Measurements from ENCODE around the gene SCRN3.

Gene SCRN3

DNA sequence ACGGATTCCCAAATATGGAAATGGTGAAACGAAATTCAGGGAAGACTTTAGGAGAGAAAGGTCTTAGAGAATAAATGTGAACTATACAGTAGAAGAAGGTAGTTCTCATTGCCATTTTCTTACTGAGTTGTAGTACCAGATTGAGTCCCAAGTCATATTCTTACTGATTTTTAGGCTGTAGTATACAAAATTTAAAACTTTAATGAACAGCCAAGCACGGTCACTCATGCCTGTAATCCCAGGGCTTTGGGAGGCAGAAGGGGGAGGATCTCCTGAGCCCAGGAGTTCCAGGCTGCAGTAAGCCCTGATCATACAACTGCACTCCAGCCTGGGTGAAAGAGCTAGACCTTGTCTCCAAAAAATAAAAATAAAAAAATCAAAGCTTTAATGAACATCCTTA, 2.2 kb downstream of the SCRN3 start:
- TF ChIP-seq, protein P1, sequence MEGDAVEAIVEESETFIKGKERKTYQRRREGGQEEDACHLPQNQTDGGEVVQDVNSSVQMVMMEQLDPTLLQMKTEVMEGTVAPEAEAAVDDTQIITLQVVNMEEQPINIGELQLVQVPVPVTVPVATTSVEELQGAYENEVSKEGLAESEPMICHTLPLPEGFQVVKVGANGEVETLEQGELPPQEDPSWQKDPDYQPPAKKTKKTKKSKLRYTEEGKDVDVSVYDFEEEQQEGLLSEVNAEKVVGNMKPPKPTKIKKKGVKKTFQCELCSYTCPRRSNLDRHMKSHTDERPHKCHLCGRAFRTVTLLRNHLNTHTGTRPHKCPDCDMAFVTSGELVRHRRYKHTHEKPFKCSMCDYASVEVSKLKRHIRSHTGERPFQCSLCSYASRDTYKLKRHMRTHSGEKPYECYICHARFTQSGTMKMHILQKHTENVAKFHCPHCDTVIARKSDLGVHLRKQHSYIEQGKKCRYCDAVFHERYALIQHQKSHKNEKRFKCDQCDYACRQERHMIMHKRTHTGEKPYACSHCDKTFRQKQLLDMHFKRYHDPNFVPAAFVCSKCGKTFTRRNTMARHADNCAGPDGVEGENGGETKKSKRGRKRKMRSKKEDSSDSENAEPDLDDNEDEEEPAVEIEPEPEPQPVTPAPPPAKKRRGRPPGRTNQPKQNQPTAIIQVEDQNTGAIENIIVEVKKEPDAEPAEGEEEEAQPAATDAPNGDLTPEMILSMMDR (IDR thresholded peaks at IDR 0.05), result no peak

DNA sequence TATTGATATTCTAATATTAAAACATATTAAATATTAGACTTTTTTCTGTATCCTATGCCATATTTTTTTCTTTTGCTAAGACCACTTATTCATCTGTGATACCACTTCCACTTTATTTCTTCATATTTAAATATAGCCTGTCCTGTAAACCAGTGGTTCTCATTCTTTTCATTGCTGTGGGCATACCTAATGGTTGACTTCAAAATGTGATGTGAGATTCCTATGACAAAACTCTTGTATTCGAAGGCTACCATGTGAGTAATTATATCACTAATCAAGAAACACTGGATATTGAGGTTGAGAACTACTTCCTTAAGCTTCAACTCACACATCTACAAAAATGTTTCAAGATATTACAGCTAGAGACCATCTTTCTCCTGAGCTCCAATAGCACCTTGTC, 3.6 kb downstream of the SCRN3 start:
- TF ChIP-seq, protein P1 (IDR thresholded peaks at IDR 0.05), result no peak

GRCh38 chr2:174400853-174401252, 5.3 kb downstream of the SCRN3 start:
- TF ChIP-seq, protein P1 (IDR thresholded peaks at IDR 0.05), result no peak

DNA sequence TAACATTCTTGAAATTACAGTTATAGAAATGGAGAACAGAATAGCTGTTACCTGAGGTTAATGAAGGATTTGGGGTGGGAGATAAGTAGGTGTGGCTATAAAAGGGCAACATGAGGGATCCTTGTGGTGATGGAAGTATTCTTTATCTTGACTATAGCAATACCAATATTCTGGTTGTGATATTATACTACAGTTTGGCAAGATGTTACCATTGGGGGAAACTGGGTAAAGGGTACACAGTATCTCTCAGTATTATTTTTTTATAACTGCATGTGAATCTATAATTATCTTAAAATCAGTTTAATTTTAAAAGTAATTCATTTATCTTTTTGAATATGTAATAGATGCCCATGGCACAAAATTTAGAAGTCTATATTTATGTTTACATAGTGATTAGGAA, 8.1 kb downstream of the SCRN3 start:
- TF ChIP-seq, protein P1 (IDR thresholded peaks at IDR 0.05), result no peak

- TF ChIP-seq, protein P1 (IDR thresholded peaks at IDR 0.05), result no peak
Observed at GRCh38 chr2:174412256-174412655, 16.7 kb downstream of the SCRN3 start.

DNA sequence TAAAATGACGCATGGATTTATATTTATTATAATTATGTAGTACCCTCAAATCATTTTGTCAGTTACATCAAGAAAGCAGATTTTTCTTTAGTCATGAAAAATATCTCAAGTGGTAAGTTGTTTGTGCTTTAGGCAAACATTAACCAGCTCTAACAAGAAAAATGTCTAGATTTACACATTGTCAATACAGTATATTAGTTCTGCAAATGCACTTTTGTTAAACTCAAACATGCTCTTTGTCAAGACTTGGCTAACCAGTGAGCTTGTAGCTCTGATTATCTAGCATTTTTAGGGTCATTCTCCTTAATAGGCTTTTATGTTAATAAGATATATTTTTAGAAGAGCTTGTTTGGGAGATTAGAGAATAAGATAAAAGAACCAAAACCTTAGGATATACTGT, 32.7 kb downstream of the SCRN3 start:
- TF ChIP-seq, protein P1 (IDR thresholded peaks at IDR 0.05), result no peak

DNA sequence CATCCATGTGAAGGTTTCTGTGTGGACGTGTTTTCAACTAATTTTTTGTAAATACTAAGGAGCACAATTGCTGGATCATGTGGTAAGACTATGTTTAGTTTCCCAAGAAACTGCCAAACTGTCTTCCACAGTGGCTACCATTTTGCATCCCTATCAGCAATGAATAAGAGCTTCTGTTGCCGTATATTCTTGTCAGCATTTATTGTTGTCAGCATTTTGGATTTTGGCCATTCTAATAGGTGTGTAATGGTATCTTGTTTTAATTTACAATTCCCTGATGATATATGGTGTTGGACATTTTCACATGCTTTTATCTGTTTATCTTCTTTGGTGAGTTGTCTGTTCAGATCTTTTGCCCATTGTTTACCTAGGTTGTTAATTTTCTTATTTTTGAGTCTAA, 34.5 kb downstream of the SCRN3 start:
- TF ChIP-seq, protein P1 (IDR thresholded peaks at IDR 0.05), result no peak

GRCh38 chr2:174431902-174432301, 36.4 kb downstream of the SCRN3 start:
- TF ChIP-seq, protein P1 (IDR thresholded peaks at IDR 0.05), result no peak

Data from LNCAP (cell line).